Measurements from ENCODE around the gene TEKT2. TPM values are rescaled to one million over a fixed set of nuclear protein-coding genes. Genes with fewer than 3 reads are reported as not detected.

TEKT2 gene
- total RNA-seq, 6 experiments from 2014 or later = not detected

DNA sequence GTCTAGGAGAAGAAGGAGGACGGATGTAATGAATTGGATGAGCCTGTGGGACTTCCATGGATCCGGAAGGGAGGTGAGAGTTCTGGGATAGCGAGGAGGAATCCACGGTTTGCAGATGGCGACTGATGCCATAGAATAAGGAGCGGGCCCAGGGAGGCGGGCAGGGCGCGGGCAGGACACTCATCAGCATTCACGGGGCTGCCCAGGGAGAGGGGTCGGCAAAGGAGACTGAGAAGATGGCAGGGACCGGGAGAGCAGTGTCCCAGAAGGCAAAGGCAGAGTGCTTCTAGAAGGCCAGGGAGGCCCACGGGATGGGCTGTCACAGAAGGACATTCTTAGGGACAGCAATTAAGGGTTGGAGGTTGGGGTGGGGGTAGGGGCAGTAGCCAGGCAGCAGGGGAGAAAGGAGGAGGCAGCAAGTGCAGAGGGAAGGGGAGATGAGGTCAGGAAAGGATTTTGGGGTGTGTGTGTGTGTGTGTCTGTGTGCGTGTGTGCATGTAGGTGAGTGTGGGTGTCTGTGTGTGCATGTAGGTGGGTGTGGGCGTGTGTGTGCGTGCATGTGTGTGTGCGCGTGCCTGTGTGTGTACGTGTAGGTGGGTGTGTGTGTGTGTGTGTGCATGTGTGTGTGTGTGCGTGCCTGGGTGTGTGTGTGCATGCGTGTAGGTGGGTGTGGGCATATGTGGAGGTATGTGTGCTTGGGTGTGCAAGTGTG is 42.3 kb downstream of the TEKT2 start:
- no peak overlapping the region for H3K4me3 Mint-ChIP-seq
- H3K4me1 Mint-ChIP-seq (ENCODE audit: low read depth) = peaks cover 10% of the 10 kb centered on the region
- H3K27me3 Mint-ChIP-seq (ENCODE audit: insufficient read depth) = peaks cover 19% of the 10 kb centered on the region
- no peak for DNase-seq
- no peaks in the 10 kb centered on the region for H3K36me3 Mint-ChIP-seq (ENCODE audit: low read depth)
- no peak overlapping the region for H3K27ac Mint-ChIP-seq
- no peaks in the 10 kb centered on the region for H3K9me3 Mint-ChIP-seq
- TF ChIP-seq, protein P1, sequence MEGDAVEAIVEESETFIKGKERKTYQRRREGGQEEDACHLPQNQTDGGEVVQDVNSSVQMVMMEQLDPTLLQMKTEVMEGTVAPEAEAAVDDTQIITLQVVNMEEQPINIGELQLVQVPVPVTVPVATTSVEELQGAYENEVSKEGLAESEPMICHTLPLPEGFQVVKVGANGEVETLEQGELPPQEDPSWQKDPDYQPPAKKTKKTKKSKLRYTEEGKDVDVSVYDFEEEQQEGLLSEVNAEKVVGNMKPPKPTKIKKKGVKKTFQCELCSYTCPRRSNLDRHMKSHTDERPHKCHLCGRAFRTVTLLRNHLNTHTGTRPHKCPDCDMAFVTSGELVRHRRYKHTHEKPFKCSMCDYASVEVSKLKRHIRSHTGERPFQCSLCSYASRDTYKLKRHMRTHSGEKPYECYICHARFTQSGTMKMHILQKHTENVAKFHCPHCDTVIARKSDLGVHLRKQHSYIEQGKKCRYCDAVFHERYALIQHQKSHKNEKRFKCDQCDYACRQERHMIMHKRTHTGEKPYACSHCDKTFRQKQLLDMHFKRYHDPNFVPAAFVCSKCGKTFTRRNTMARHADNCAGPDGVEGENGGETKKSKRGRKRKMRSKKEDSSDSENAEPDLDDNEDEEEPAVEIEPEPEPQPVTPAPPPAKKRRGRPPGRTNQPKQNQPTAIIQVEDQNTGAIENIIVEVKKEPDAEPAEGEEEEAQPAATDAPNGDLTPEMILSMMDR (IDR thresholded peaks at IDR 0.05) = no peak

DNA sequence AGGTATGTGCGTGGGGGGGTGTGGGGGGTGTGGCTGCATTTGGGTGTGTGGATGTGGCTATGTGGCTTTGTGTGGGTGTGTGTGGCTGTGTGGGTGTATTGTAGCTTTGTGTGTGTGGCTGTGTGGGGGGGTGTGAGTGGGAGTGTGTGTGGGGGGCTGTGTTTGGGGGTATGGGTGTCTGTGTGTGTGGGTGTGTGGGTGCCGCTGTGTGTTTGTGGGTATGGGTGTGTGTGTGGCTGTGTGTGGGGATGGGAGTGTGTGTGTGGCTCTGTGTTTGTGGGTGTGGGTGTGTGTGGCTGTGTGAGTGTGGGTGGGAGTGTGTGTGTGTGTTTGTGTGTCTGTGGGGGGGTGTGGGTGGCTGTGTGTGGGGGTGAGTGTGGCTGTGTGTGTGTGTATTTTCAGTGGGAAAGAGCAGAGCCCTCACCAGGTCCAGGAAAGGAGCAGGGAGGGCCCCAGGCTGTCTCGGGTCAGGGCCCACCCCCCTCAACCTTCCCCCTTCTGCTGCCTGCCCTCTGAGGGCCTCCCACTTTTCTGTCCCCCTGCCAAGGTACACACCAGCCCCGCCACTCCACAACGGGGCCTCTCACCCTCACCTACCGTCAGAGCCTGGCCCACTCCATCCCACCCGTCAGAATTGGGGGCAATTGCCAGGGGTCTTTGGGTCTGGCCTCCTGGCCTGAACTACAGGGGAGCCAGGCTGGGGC is 43.1 kb downstream of the TEKT2 start:
- H3K4me3 Mint-ChIP-seq = no peak overlapping the region
- DNase-seq = no peak
- H3K27me3 Mint-ChIP-seq (ENCODE audit: insufficient read depth) = peaks cover 19% of the 10 kb centered on the region
- no peaks in the 10 kb centered on the region for H3K9me3 Mint-ChIP-seq
- H3K4me1 Mint-ChIP-seq (ENCODE audit: low read depth) = peaks cover 10% of the 10 kb centered on the region
- TF ChIP-seq, protein P1 (IDR thresholded peaks at IDR 0.05) = no peak
- no peak overlapping the region for H3K27ac Mint-ChIP-seq
- H3K36me3 Mint-ChIP-seq (ENCODE audit: low read depth) = no peaks in the 10 kb centered on the region

DNA sequence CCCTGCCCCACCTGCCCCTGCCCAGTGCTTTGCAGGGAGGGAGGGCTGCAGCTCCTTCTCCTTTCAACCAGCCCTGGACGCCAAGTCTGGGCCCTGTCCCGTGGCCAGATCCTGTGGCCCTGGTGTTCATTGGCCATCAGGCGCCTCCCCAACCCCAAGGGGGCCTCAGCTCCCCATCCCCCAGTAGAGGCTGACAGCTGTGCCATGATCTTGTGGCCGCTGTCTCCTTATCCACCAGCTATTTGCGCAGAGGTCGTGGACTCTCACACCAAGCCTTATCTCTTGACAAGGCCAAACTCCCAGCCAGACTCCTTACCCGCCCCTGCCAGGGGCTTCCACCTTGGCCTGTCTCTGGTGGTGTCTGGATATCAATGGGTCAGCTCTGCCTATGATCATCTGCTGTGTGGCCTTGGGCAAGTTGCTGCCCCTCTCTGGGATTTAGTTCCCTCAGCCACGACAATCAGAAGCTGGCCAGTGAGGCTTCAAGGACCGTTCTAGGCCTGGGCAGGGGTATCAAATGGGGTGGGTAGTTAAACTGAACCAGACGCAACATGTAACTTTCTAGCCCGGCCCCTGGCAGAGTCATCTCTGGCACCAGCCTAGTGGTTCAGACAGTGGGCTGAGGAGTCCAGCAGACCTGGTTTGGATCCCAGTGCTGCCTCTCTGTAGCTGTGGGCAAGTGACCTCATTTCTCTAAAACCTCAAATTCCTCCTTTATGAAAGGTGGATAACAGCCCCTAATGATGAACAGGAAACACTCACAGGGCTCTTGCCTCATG is 44.4 kb downstream of the TEKT2 start:
- H3K4me3 Mint-ChIP-seq = no peak overlapping the region
- TF ChIP-seq, protein P1 (IDR thresholded peaks at IDR 0.05) = no peak
- H3K9me3 Mint-ChIP-seq = no peaks in the 10 kb centered on the region
- peak; percentile 68 for DNase-seq
- no peaks in the 10 kb centered on the region for H3K36me3 Mint-ChIP-seq (ENCODE audit: low read depth)
- H3K27me3 Mint-ChIP-seq (ENCODE audit: insufficient read depth) = peaks cover 15% of the 10 kb centered on the region
- H3K4me1 Mint-ChIP-seq (ENCODE audit: low read depth) = peaks cover 12% of the 10 kb centered on the region
- peak overlapping the region; percentile 56 for H3K27ac Mint-ChIP-seq

DNA sequence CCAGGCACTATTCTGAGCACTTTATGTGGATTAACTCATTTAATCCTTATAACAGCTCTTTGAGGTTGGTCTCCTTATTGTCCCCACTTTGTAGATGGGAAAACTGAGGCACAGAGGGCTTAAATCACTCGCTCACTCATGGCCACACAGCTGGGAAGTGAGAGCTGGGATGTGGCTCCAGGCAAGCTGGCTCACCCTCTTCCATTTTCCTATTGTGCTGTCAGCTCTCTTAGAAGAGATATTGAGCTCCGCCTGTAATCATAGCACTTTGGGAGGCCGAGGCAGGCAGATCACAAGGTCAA is 45.0 kb downstream of the TEKT2 start:
- no peak overlapping the region for H3K4me3 Mint-ChIP-seq
- peaks cover 9% of the 10 kb centered on the region for H3K27me3 Mint-ChIP-seq (ENCODE audit: insufficient read depth)
- TF ChIP-seq, protein P1 (IDR thresholded peaks at IDR 0.05) = no peak
- peaks cover 17% of the 10 kb centered on the region for H3K4me1 Mint-ChIP-seq (ENCODE audit: low read depth)
- peak overlapping the region; percentile 56; the same call in 1 of the 2 replicates for H3K27ac Mint-ChIP-seq
- DNase-seq = no peak
- H3K36me3 Mint-ChIP-seq (ENCODE audit: low read depth) = no peaks in the 10 kb centered on the region
- no peaks in the 10 kb centered on the region for H3K9me3 Mint-ChIP-seq

DNA sequence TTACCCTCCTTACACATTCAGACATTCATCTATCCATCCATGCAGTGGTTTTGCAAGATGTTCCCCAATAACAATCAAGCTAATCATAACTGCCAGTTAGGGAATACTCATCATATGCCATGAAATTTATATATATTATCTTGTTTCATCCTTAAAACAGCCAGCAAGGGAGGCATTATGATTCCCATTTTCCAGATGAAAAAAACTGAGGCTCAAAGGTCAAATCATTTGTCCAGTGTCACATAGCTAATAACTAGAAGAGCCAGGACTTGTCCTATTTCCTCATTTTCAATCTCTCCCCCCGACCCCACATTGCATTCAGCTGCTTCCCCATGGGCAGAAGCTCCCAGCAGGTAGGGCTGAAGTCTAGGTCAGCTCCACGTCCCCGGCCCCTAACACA is 48.1 kb downstream of the TEKT2 start:
- no peaks in the 10 kb centered on the region for H3K36me3 Mint-ChIP-seq (ENCODE audit: low read depth)

More for the DNA sequence above, 48.1 kb downstream of the TEKT2 start:
- Mint-ChIP-seq H3K4me3 (no peak overlapping the region), H3K27me3 (ENCODE audit: insufficient read depth) (no peaks in the 10 kb centered on the region; the same call in 1 of the 2 replicates), H3K4me1 (ENCODE audit: low read depth) (peaks cover 49% of the 10 kb centered on the region), H3K27ac (no peak overlapping the region), H3K9me3 (no peaks in the 10 kb centered on the region)
- DNase-seq = no peak
- TF ChIP-seq, protein P1 (IDR thresholded peaks at IDR 0.05) = no peak

All from HFFc6 (cell line).